RWPE2 (cell line): ENCODE data around the gene MSI2.

Experiments used
- ATAC-seq: fragments of 200-7000 bp; cut with Tn5 transposase; 3 replicates; pipeline ENCODE4 v1.9.1; 2021; ENCODE audit warnings: low read depth
- DNase-seq: peaks from one replicate; pipeline ENCODE4 v3.0.0-alpha.2; 2020; ENCODE audit warnings: low spot score
- H3K27ac ChIP-seq: fragments of 450-650 bp; 2 replicates; pipeline ENCODE4 v1.5.1; 2017; ENCODE audit warnings: mild to moderate bottlenecking; ENCODE audit not compliant: poor library complexity, severe bottlenecking
- H3K27me3 ChIP-seq: fragments of 250-450 bp; sonication (Bioruptor Pico); 2 replicates; pipeline ENCODE4 v1.5.1; 2021; ENCODE audit warnings: mild to moderate bottlenecking, moderate library complexity; ENCODE audit not compliant: insufficient read depth, poor library complexity, severe bottlenecking
- H3K36me3 ChIP-seq: fragments of 250-450 bp; sonication (Bioruptor Pico); 2 replicates; pipeline ENCODE4 v1.5.1; 2020; ENCODE audit warnings: low read depth, mild to moderate bottlenecking, moderate library complexity
- H3K4me1 ChIP-seq: fragments of 250-450 bp; sonication (Bioruptor Pico); 2 replicates; pipeline ENCODE4 v1.5.1; 2021; ENCODE audit warnings: mild to moderate bottlenecking, moderate library complexity; ENCODE audit not compliant: insufficient read depth, poor library complexity, severe bottlenecking
- H3K4me3 ChIP-seq: fragments of 250-450 bp; sonication (Bioruptor Pico); 2 replicates; pipeline ENCODE4 v1.5.1; 2021; ENCODE audit warnings: mild to moderate bottlenecking, moderate library complexity; ENCODE audit not compliant: severe bottlenecking
- H3K9me3 ChIP-seq: fragments of 250-450 bp; sonication (Bioruptor Pico); 2 replicates; pipeline ENCODE4 v1.5.1; 2021; ENCODE audit warnings: mild to moderate bottlenecking, moderate library complexity; ENCODE audit not compliant: severe bottlenecking
- TF ChIP-seq, protein P1 (sequence below): fragments of 450-650 bp; IDR thresholded peaks from one replicate; pipeline ENCODE4 v1.5.1; 2017; ENCODE audit warnings: mild to moderate bottlenecking, moderate library complexity; ENCODE audit not compliant: poor library complexity, severe bottlenecking

Gene MSI2

GRCh38 chr17:57557834-57558681, 301.7 kb downstream of the MSI2 start:
- no peak for DNase-seq
- Histone ChIP-seq H3K9me3 (no peaks in the 10 kb centered on the region), H3K4me3 (no peak overlapping the region), H3K27me3 (no peaks in the 10 kb centered on the region), H3K27ac (peak overlapping the region; percentile 46), H3K36me3 (no peaks in the 10 kb centered on the region), H3K4me1 (peaks cover 12% of the 10 kb centered on the region)
- TF ChIP-seq, protein P1, sequence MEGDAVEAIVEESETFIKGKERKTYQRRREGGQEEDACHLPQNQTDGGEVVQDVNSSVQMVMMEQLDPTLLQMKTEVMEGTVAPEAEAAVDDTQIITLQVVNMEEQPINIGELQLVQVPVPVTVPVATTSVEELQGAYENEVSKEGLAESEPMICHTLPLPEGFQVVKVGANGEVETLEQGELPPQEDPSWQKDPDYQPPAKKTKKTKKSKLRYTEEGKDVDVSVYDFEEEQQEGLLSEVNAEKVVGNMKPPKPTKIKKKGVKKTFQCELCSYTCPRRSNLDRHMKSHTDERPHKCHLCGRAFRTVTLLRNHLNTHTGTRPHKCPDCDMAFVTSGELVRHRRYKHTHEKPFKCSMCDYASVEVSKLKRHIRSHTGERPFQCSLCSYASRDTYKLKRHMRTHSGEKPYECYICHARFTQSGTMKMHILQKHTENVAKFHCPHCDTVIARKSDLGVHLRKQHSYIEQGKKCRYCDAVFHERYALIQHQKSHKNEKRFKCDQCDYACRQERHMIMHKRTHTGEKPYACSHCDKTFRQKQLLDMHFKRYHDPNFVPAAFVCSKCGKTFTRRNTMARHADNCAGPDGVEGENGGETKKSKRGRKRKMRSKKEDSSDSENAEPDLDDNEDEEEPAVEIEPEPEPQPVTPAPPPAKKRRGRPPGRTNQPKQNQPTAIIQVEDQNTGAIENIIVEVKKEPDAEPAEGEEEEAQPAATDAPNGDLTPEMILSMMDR: no peak
- ATAC-seq: peak; percentile 96

GRCh38 chr17:57559226-57559625, 302.9 kb downstream of the MSI2 start:
- Histone ChIP-seq H3K27me3 (no peaks in the 10 kb centered on the region), H3K4me3 (no peak overlapping the region), H3K4me1 (peaks cover 12% of the 10 kb centered on the region), H3K36me3 (no peaks in the 10 kb centered on the region), H3K9me3 (no peaks in the 10 kb centered on the region), H3K27ac (no peak overlapping the region)
- DNase-seq (no peak), ATAC-seq (no peak)
- TF ChIP-seq, protein P1: no peak

GRCh38 chr17:57559634-57560318, 303.5 kb downstream of the MSI2 start:
- no peak for ATAC-seq
- DNase-seq: no peak
- no peaks in the 10 kb centered on the region for H3K36me3 ChIP-seq
- H3K4me1 ChIP-seq: peaks cover 12% of the 10 kb centered on the region
- no peak overlapping the region for H3K4me3 ChIP-seq
- H3K27me3 ChIP-seq: no peaks in the 10 kb centered on the region
- TF ChIP-seq, protein P1: no peak
- H3K27ac ChIP-seq: no peak overlapping the region
- no peaks in the 10 kb centered on the region for H3K9me3 ChIP-seq

GRCh38 chr17:57560319-57560705, 304.0 kb downstream of the MSI2 start:
- H3K9me3 ChIP-seq: no peaks in the 10 kb centered on the region
- no peak overlapping the region for H3K4me3 ChIP-seq
- peaks cover 12% of the 10 kb centered on the region for H3K4me1 ChIP-seq
- DNase-seq: no peak
- H3K27ac ChIP-seq: no peak overlapping the region
- H3K36me3 ChIP-seq: no peaks in the 10 kb centered on the region
- no peak for ATAC-seq
- no peaks in the 10 kb centered on the region for H3K27me3 ChIP-seq
- TF ChIP-seq, protein P1: no peak
